Mucosa of descending colon (tissue), 3 donors: ENCODE measurements around the gene CDC42BPA. TPM values are rescaled to one million over a fixed set of nuclear protein-coding genes. Genes with fewer than 3 reads are reported as not detected.

ENCODE experiments used
- ATAC-seq: fragments of 200-7000 bp; cut with Tn5 transposase; one replicate; pipeline ENCODE4 v1.9.1; 2020; ENCODE audit warnings: mild to moderate bottlenecking, moderate library complexity
- DNase-seq, 3 donors: peaks; one replicate each; pipeline ENCODE4 v3.0.0-alpha.2; 2020
- H3K36me3 ChIP-seq: fragments of 200-600 bp; one replicate; pipeline ENCODE4 v1.8.0; 2021; ENCODE audit warnings: low read depth, mild to moderate bottlenecking
- H3K4me1 ChIP-seq: fragments of 200-600 bp; one replicate; pipeline ENCODE4 v1.8.0; 2021; ENCODE audit warnings: low read depth, mild to moderate bottlenecking
- H3K4me3 ChIP-seq: fragments of 200-600 bp; one replicate; pipeline ENCODE4 v1.8.0; 2021; ENCODE audit warnings: mild to moderate bottlenecking
- H3K9me3 ChIP-seq: fragments of 200-600 bp; one replicate; pipeline ENCODE4 v1.8.0; 2021; ENCODE audit warnings: mild to moderate bottlenecking
- CTCF ChIP-seq: fragments of 200-600 bp; IDR thresholded peaks from one replicate; pipeline ENCODE4 v1.8.0; 2022; ENCODE audit warnings: antibody characterized with exemption, mild to moderate bottlenecking
- intact Hi-C, 2 donors: fragments of 100-400 bp; cut with DNase I in 1 of 2; cut with micrococcal nuclease in 1 of 2; formaldehyde crosslinking; loops; one replicate each; pipeline versions ENCODE4 v1.11.0 to v1.11.1; 2022; cut with DNase I, micrococcal nuclease
- total RNA-seq, 3 donors: library from RNA; stranded (reverse); fragmentation: NEBNext Ultra II Directional in 2 of 3; extraction: Animal tissue kit (Norgen Biotek cat#: 25700) in 2 of 3; gene quantifications; one replicate each; pipeline versions ENCODE4 v1.2.1 to v1.2.4, GENCODE V29; 2021 to 2023
- donor health status: DM: no; HTN: no; CAD: no; lungs with moderate emphysema.
- donor health status: DM: no; HTN: no; CAD: no.
- donor health status: DM: no; HTN: yes; CAD: no.

CDC42BPA gene
- total RNA-seq, 3 donors from 2014 or later = 32.6 to 70.7 (median 50.2) TPM

GRCh38 chr1:226994586-226995364, 323.5 kb downstream of the CDC42BPA start:
- Histone ChIP-seq H3K36me3 (no peaks in the 10 kb centered on the region), H3K4me3 (no peak overlapping the region), H3K4me1 (peaks cover 14% of the 10 kb centered on the region), H3K9me3 (no peaks in the 10 kb centered on the region)
- TF ChIP-seq CTCF = no peak
- ATAC-seq = no peak
- intact Hi-C loops = no loop called here
- peak in 1 of 3 donors; percentile 19 for DNase-seq

GRCh38 chr1:226993814-226994585, 324.3 kb downstream of the CDC42BPA start:
- Histone ChIP-seq H3K4me1 (peaks cover 22% of the 10 kb centered on the region), H3K9me3 (no peaks in the 10 kb centered on the region), H3K36me3 (no peaks in the 10 kb centered on the region), H3K4me3 (no peak overlapping the region)
- ATAC-seq (no peak), DNase-seq (peak in 1 of 3 donors; percentile 25)
- TF ChIP-seq CTCF = no peak
- intact Hi-C loops = no loop called here

GRCh38 chr1:226991920-226992319, 326.4 kb downstream of the CDC42BPA start:
- intact Hi-C loops = no loop called here
- no peaks in the 10 kb centered on the region for H3K36me3 ChIP-seq
- no peak overlapping the region for H3K4me3 ChIP-seq
- DNase-seq = peak in 1 of 3 donors; percentile 31
- peaks cover 40% of the 10 kb centered on the region for H3K4me1 ChIP-seq
- TF ChIP-seq CTCF = no peak
- ATAC-seq = no peak
- no peaks in the 10 kb centered on the region for H3K9me3 ChIP-seq

GRCh38 chr1:226990133-226990716, 328.1 kb downstream of the CDC42BPA start:
- TF ChIP-seq CTCF = no peak
- Histone ChIP-seq H3K4me3 (no peak overlapping the region), H3K36me3 (no peaks in the 10 kb centered on the region), H3K9me3 (no peaks in the 10 kb centered on the region), H3K4me1 (peaks cover 40% of the 10 kb centered on the region)
- ATAC-seq (peak; percentile 87), DNase-seq (peak; percentile 82 to 88 (median 87))
- intact Hi-C loops = no loop called here

GRCh38 chr1:226989085-226989920, 329.0 kb downstream of the CDC42BPA start:
- DNase-seq (peak in 1 of 3 donors; percentile 57), ATAC-seq (peak; percentile 68)
- no peak for TF ChIP-seq CTCF
- peaks cover 40% of the 10 kb centered on the region for H3K4me1 ChIP-seq
- intact Hi-C loops = no loop called here
- H3K4me3 ChIP-seq = no peak overlapping the region
- H3K9me3 ChIP-seq = no peaks in the 10 kb centered on the region
- no peaks in the 10 kb centered on the region for H3K36me3 ChIP-seq
